ENCODE measurements around the gene FEZ2. TPM values are rescaled to one million over a fixed set of nuclear protein-coding genes. Genes with fewer than 3 reads are reported as not detected.

FEZ2 gene, protein sequence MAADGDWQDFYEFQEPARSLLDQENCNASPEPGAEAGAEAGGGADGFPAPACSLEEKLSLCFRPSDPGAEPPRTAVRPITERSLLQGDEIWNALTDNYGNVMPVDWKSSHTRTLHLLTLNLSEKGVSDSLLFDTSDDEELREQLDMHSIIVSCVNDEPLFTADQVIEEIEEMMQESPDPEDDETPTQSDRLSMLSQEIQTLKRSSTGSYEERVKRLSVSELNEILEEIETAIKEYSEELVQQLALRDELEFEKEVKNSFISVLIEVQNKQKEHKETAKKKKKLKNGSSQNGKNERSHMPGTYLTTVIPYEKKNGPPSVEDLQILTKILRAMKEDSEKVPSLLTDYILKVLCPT
- total RNA-seq: 10 to 100 TPM; 47.5 to 53.2 TPM
- 10 to 100 TPM; 67.0 to 74.0 (median 71.2) TPM for polyA plus RNA-seq (ENCODE audit: insufficient read length in 6 of 6)
- long read RNA-seq, donor 1, full-length matches to known transcripts: 14 of 33 reads
- long read RNA-seq, donor 1, partial matches to known transcripts: 19 of 33 reads
- long read RNA-seq, donor 1, other reads (novel, unspliced or antisense): 0 of 33 reads
- long read RNA-seq, donor 2, transcript FEZ2-204 (8 exons, 1,931 nt): major isoform, 8 of 43 reads
- long read RNA-seq, donor 2, partial matches to known transcripts: 35 of 43 reads
- long read RNA-seq, donor 2, other reads (novel, unspliced or antisense): 0 of 43 reads
- long read RNA-seq, donor 3, full-length matches to known transcripts: 25 of 38 reads
- long read RNA-seq, donor 3, partial matches to known transcripts: 13 of 38 reads
- long read RNA-seq, donor 3, other reads (novel, unspliced or antisense): 0 of 38 reads
- long read RNA-seq, donor 4, partial matches to known transcripts: 1 of 1 reads
- long read RNA-seq, donor 4, other reads (novel, unspliced or antisense): 0 of 1 reads
- long read RNA-seq, donor 5, transcript FEZ2-204 (8 exons, 1,931 nt): major isoform, 13 of 26 reads
- long read RNA-seq, donor 5, partial matches to known transcripts: 10 of 26 reads
- long read RNA-seq, donor 5, other reads (novel, unspliced or antisense): 0 of 26 reads
- long read RNA-seq, donor 6, full-length matches to known transcripts: 19 of 30 reads
- long read RNA-seq, donor 6, partial matches to known transcripts: 11 of 30 reads
- long read RNA-seq, donor 6, other reads (novel, unspliced or antisense): 0 of 30 reads
- long read RNA-seq, donor 7, full-length matches to known transcripts: 13 of 22 reads
- long read RNA-seq, donor 7, partial matches to known transcripts: 9 of 22 reads
- long read RNA-seq, donor 7, other reads (novel, unspliced or antisense): 0 of 22 reads
- long read RNA-seq, donor 8, full-length matches to known transcripts: 14 of 22 reads
- long read RNA-seq, donor 8, partial matches to known transcripts: 8 of 22 reads
- long read RNA-seq, donor 8, other reads (novel, unspliced or antisense): 0 of 22 reads
- long read RNA-seq, donor 9: 0 reads
- long read RNA-seq, donor 10, partial matches to known transcripts: 2 of 2 reads
- long read RNA-seq, donor 10, other reads (novel, unspliced or antisense): 0 of 2 reads
- long read RNA-seq, donor 11, full-length matches to known transcripts: 20 of 107 reads
- long read RNA-seq, donor 11, partial matches to known transcripts: 87 of 107 reads
- long read RNA-seq, donor 11, other reads (novel, unspliced or antisense): 0 of 107 reads
- long read RNA-seq, donor 12, full-length matches to known transcripts: 19 of 27 reads
- long read RNA-seq, donor 12, partial matches to known transcripts: 8 of 27 reads
- long read RNA-seq, donor 12, other reads (novel, unspliced or antisense): 0 of 27 reads

DNA sequence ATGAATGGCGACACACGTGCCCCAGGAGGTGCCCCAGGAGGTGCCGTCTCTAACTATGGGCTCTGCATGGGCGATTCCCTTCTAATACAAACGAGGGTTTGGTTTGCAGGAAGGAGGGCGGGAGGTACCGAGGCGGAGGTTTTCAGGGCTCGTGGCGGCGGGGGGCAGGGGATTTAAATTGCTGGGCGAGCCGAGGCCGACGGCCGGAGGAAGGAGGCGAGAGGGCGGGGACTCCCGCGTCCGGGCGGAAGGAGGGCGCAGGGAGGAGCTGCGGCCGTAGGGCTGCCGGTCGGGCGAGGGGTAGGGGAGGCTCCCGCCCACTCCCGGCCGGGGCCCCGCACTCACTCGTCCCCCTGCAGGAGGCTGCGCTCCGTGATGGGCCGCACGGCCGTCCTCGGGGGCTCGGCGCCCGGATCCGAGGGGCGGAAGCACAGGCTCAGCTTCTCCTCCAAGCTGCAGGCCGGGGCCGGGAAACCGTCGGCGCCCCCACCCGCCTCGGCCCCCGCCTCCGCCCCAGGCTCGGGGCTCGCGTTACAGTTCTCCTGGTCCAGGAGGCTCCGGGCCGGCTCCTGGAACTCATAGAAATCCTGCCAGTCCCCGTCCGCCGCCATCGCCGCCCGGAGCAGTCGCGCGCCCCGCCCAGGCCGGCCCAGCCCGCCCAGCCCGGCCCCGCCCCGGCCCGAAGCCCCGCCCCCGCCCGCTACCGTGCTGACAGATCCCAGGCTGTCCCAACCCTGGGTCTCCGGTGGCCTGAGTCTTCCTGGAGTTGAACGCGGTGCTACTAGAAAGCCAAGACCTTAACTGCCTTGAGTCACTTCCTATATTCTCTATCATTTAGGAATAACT lies at the start of gene FEZ2:
FEZ2 (minus strand) TSS at position 637 of the 846 bp plus-strand sequence; CDS start at position 611, 26 bp downstream.
- H3K4me1 ChIP-seq: peaks cover 12 to 25% of the 10 kb centered on the region in 2 donors
- H3K27me3 ChIP-seq: no peaks in the 10 kb centered on the region
- H3K36me3 ChIP-seq: no peaks in the 10 kb centered on the region
- peak within 1 kb of the TSS; percentile 96 to 97 for H3K4me3 ChIP-seq
- ATAC-seq (peak; percentile 99), DNase-seq (peak; percentile 57 to 97 (median 84))
- TF ChIP-seq, protein P1, sequence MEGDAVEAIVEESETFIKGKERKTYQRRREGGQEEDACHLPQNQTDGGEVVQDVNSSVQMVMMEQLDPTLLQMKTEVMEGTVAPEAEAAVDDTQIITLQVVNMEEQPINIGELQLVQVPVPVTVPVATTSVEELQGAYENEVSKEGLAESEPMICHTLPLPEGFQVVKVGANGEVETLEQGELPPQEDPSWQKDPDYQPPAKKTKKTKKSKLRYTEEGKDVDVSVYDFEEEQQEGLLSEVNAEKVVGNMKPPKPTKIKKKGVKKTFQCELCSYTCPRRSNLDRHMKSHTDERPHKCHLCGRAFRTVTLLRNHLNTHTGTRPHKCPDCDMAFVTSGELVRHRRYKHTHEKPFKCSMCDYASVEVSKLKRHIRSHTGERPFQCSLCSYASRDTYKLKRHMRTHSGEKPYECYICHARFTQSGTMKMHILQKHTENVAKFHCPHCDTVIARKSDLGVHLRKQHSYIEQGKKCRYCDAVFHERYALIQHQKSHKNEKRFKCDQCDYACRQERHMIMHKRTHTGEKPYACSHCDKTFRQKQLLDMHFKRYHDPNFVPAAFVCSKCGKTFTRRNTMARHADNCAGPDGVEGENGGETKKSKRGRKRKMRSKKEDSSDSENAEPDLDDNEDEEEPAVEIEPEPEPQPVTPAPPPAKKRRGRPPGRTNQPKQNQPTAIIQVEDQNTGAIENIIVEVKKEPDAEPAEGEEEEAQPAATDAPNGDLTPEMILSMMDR (IDR thresholded peaks at IDR 0.05): no peak
- H3K9me3 ChIP-seq: no peaks in the 10 kb centered on the region
- intact Hi-C loops (cut with DNase I): no loop called here
- peak within 1 kb of the TSS; percentile 95 to 98 for H3K27ac ChIP-seq

DNA sequence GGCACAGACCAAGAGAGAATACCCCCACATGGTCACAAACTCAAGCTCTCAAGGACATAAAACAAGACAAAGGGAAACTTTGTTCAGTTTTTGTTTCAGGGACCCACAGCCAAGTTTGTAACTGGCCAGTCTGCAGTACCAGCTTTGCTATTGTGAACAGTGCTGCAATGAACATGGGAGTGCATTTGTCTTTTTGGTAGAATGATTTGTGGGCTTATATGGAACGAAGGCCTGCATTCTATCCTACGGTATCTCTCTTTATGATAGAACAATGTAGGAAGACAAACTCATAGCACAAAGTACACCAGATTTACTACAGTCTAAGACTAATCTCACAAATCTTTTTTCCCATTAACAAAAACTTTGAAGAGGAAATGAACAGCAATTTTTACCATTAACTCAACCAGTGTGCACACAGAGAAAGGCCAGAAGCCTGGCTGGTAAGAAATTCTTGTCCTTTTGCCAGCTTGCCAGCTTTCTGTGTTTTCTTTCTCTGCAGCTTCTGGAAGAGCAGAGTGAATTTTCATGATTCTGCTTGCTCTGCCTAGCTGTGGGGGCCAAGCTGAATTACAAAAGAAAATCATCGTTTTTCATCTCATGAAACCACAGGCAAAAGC lies 37.1 kb upstream of the FEZ2 start:
- Histone ChIP-seq H3K27ac (no peak overlapping the region), H3K9me3 (no peaks in the 10 kb centered on the region), H3K4me3 (no peak overlapping the region), H3K27me3 (no peaks in the 10 kb centered on the region), H3K36me3 (no peaks in the 10 kb centered on the region), H3K4me1 (no peaks in the 10 kb centered on the region)
- DNase-seq (no peak), ATAC-seq (no peak)
- intact Hi-C loops (cut with DNase I): no loop called here
- TF ChIP-seq, protein P1 (IDR thresholded peaks at IDR 0.05): no peak

DNA sequence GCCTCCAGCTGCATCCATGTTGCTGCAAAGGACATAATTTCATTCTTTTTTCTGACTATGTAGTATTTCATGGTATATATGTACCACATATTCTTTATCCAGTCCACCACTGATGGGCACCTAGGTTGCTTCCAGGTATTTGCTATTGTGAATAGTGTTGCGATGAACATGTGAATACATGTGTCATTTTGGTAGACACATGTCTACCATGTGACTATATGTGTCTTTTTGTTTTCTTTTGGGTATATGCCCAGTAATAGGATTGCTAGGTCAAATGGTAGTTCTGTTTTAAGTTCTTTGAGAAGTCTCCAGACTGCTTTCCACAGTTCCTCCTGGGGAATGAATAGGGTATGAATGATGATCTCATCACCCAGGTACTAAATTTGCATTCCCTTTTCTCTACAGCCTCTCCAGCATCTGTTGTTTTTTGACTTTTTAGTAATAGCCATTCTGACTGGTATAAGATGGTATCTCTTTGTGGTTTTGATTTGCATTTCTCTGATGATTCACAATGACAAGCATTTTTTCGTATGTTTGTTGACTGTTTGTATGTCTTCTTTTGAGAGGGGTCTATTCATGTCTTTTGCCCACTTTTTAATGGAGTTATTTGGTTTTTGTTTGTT lies 35.6 kb upstream of the FEZ2 start:
- H3K27me3 ChIP-seq: no peaks in the 10 kb centered on the region
- ATAC-seq: no peak
- intact Hi-C loops (cut with DNase I): no loop called here
- TF ChIP-seq, protein P1 (IDR thresholded peaks at IDR 0.05): no peak
- no peaks in the 10 kb centered on the region for H3K9me3 ChIP-seq
- no peak overlapping the region for H3K27ac ChIP-seq
- DNase-seq: no peak
- no peaks in the 10 kb centered on the region for H3K4me1 ChIP-seq
- H3K36me3 ChIP-seq: no peaks in the 10 kb centered on the region
- no peak overlapping the region for H3K4me3 ChIP-seq
